PFSK-1 (cell line): ENCODE measurements around the gene ITGA1.

Experiments
- FOXP2 ChIP-seq: optimal IDR thresholded peaks from 2 replicates; pipeline ENCODE3; 2011; ENCODE audit warnings: borderline replicate concordance, control low read depth, inconsistent platforms; ENCODE audit not compliant: insufficient read depth; ENCODE audit errors: extremely low read length, extremely low read depth
- POLR2AphosphoS5 ChIP-seq: IDR thresholded peaks from 2 replicates; pipeline ENCODE4 v1.6.1; 2012; ENCODE audit warnings: low read depth, mild to moderate bottlenecking, control low read depth, low read length, moderate library complexity
- REST ChIP-seq, 2 experiments: IDR thresholded peaks; 2 replicates each; pipeline versions ENCODE4 v1.6.1 to v1.8.0; 2011 to 2012; ENCODE audit warnings: low read depth in 2 of 2, low read length in 2 of 2, control low read depth in 1 of 2, inconsistent platforms in 1 of 2, mild to moderate bottlenecking in 1 of 2, moderate library complexity in 1 of 2; ENCODE audit not compliant: insufficient read depth in 1 of 2
- SIN3A ChIP-seq: IDR thresholded peaks from 2 replicates; pipeline ENCODE4 v1.6.1; 2012; ENCODE audit warnings: mild to moderate bottlenecking, low read length, moderate library complexity, borderline replicate concordance; ENCODE audit not compliant: insufficient read depth
- TAF1 ChIP-seq: IDR thresholded peaks from 2 replicates; pipeline ENCODE4 v1.6.1; 2012; ENCODE audit warnings: low read length, control low read depth, borderline replicate concordance; ENCODE audit not compliant: insufficient read depth

Gene ITGA1

DNA sequence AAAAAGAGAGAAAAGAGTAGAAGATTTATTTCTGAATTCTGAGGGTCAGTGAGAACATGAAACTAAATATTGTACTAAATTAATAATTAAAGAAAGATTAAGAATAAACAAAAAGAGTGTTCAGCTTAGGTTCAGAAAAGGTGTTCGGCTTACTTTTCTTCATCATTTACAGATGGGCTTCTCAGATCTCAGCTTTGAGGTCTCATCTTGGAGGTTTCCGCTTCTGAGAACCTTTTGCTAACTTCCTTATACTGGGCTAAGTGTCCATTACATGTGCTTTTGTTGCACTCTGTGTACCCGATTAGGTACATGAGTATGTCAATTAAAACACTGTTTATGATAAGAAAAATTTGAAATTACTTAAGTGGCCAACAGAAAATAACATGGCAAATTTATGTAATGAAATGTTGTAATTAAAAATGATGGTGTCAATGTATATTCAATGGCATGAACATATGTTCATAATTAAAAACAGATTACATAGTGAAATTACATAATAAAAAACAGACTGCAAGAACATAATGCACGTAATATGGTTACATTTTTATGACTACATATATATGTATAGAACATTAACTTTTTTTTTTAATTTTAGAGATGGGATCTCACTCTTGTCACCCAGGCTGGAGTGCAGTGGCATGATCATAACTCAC is 17.3 kb upstream of the ITGA1 start:
- TF ChIP-seq POLR2AphosphoS5 (no peak), FOXP2 (no peak), REST (IDR thresholded peaks at IDR 0.05; ENCODE audit: insufficient read depth in 1 of 2, low read depth in 2 of 2, low read length in 2 of 2) (no peak), SIN3A (no peak), TAF1 (no peak)

GRCh38 chr5:52771343-52772039 is 16.2 kb upstream of the ITGA1 start:
- no peak for TF ChIP-seq POLR2AphosphoS5
- no peak for TF ChIP-seq SIN3A
- TF ChIP-seq TAF1, result no peak
- TF ChIP-seq FOXP2, result no peak
- no peak for TF ChIP-seq REST (IDR thresholded peaks at IDR 0.05; ENCODE audit: insufficient read depth in 1 of 2, low read depth in 2 of 2, low read length in 2 of 2)

DNA sequence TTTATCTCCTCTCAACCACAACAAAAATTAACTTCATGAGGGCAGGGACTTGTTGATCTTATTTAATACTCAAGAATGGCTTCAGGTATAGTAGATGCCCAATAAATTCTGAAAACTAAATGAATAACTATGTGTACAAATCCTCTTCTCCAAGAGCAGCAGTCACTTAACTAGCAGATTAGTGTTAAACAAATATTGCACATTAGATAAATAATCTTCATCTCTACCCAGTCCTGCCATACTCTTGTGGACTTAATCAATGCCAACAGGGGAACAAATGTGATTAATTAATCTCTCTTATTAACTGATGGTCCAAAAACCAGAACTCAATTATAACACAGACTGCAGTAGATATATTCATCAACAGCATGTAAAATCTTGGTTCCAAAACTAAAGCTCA is 15.0 kb upstream of the ITGA1 start:
- TF ChIP-seq TAF1 (no peak), REST (IDR thresholded peaks at IDR 0.05; ENCODE audit: insufficient read depth in 1 of 2, low read depth in 2 of 2, low read length in 2 of 2) (no peak), POLR2AphosphoS5 (no peak), FOXP2 (no peak)

DNA sequence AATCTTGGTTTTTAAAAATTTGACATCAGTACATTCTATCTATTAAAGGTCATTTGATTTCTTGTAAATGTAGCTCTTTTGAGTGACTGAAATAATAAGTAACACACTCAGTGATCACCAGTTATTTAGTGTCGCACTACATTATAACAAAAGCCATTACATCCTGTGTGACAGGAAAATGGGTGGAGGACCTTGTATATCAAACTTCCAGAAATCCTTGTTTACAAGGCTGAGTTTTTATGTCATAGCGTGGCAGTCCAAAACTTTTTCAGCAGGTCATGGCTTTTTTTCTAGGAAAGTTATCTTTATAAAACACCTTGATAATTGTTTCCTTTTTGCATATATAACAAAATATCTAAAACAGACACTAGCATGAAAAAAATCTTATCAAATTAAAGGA is 14.4 kb upstream of the ITGA1 start:
- TF ChIP-seq SIN3A (no peak), TAF1 (no peak)

GRCh38 chr5:52774005-52774410 is 13.7 kb upstream of the ITGA1 start:
- TF ChIP-seq TAF1, result no peak
- no peak for TF ChIP-seq FOXP2
- no peak for TF ChIP-seq POLR2AphosphoS5
- no peak for TF ChIP-seq REST (IDR thresholded peaks at IDR 0.05; ENCODE audit: insufficient read depth in 1 of 2, low read depth in 2 of 2, low read length in 2 of 2)
- no peak for TF ChIP-seq SIN3A
